ENCODE results near the gene PIWIL1. TPM values are rescaled to one million over a fixed set of nuclear protein-coding genes. Genes with fewer than 3 reads are reported as not detected.

PIWIL1 gene
- total RNA-seq, 1 experiment from 2014 or later = not detected

DNA sequence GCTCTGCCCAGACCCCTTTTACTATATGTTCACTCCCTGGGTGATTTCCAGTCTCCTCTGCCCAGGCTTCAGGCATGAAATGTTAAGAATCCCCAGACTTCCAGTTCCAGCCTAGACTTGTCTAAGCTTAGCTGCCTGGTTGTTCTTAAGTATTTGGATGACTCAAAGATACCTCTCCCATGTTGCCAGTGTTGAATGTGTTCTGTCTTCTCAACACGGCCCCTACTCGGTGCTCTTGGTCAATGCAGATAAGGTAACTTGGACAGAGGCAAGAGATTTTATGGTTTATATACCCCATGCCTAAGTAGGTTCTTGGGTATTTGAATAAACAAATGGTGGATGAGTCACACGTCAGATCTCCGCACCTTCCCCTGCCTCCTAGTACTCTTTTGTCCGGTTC, 13.6 kb downstream of the PIWIL1 start:
- Histone ChIP-seq H3F3A (ENCODE audit: low read length, unreplicated experiment) (no peaks in the 10 kb centered on the region), H4K20me1 (ENCODE audit: low read length) (no peaks in the 10 kb centered on the region), H3K9me2 (replicated peaks; ENCODE audit: low read length) (no peaks in the 10 kb centered on the region), H3K4me2 (ENCODE audit: low read length) (no peak overlapping the region), H3K79me2 (ENCODE audit: low read length) (no peaks in the 10 kb centered on the region), H3K4me3 (ENCODE audit: low read length) (no peak overlapping the region), H2AFZ (ENCODE audit: low read length) (no peak overlapping the region), H3K36me3 (ENCODE audit: low read depth, low read length) (no peaks in the 10 kb centered on the region), H3K27me3 (ENCODE audit: low read length) (no peaks in the 10 kb centered on the region), H3K27ac (ENCODE audit: low read length) (no peak overlapping the region), H3K9me3 (ENCODE audit: low read length) (no peaks in the 10 kb centered on the region), H3K4me1 (ENCODE audit: insufficient read depth, low read length) (no peaks in the 10 kb centered on the region), H3K9ac (ENCODE audit: low read length) (no peak overlapping the region)
- ChIA-PET POLR2A (ENCODE audit: unreplicated experiment) (no interaction called here), CTCF (no interaction called here)
- no peak for TF ChIP-seq EZH2 (IDR thresholded peaks at IDR 0.05; ENCODE audit: low read length, unreplicated experiment)
- TF ChIP-seq EZH2phosphoT487 (IDR thresholded peaks at IDR 0.05; ENCODE audit: borderline replicate concordance, low read length) = no peak
- TF ChIP-seq, protein P1, sequence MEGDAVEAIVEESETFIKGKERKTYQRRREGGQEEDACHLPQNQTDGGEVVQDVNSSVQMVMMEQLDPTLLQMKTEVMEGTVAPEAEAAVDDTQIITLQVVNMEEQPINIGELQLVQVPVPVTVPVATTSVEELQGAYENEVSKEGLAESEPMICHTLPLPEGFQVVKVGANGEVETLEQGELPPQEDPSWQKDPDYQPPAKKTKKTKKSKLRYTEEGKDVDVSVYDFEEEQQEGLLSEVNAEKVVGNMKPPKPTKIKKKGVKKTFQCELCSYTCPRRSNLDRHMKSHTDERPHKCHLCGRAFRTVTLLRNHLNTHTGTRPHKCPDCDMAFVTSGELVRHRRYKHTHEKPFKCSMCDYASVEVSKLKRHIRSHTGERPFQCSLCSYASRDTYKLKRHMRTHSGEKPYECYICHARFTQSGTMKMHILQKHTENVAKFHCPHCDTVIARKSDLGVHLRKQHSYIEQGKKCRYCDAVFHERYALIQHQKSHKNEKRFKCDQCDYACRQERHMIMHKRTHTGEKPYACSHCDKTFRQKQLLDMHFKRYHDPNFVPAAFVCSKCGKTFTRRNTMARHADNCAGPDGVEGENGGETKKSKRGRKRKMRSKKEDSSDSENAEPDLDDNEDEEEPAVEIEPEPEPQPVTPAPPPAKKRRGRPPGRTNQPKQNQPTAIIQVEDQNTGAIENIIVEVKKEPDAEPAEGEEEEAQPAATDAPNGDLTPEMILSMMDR (conservative IDR thresholded peaks at IDR 0.05; ENCODE audit: low read depth, low read length) = no peak
- BruUV-seq (replicated peaks) = no TSS peak
- ATAC-seq (no peak), DNase-seq (no peak)
- intact Hi-C loops (cut with micrococcal nuclease) = no loop called here

DNA sequence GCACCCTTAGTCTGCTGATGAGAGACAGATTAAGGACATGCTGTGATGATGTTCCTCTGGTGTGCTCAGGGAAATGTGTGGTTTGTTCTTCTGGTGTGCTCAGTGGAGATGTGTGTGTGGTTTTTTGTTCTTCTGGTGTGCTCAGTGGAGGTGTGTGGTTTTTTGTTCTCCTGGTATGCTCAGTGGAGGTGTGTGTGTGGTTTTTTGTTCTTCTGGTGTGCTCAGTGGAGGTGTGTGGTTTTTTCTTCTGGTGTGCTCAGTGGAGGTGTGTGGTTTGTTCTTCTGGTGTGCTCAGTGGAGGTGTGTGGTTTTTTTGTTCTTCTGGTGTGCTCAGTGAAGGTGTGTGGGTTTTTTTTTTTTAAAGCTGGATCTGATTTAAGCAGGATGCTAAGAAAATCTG, 15.4 kb downstream of the PIWIL1 start:
- H4K20me1 ChIP-seq (ENCODE audit: low read length) = no peaks in the 10 kb centered on the region
- H3K27ac ChIP-seq (ENCODE audit: low read length) = no peak overlapping the region
- ChIA-PET CTCF (no interaction called here), POLR2A (ENCODE audit: unreplicated experiment) (no interaction called here)
- no peaks in the 10 kb centered on the region for H3K36me3 ChIP-seq (ENCODE audit: low read depth, low read length)
- H3K4me1 ChIP-seq (ENCODE audit: insufficient read depth, low read length) = no peaks in the 10 kb centered on the region
- DNase-seq (no peak), ATAC-seq (no peak)
- intact Hi-C loops (cut with micrococcal nuclease) = no loop called here
- H2AFZ ChIP-seq (ENCODE audit: low read length) = no peak overlapping the region
- BruUV-seq (replicated peaks) = no TSS peak
- H3K4me3 ChIP-seq (ENCODE audit: low read length) = no peak overlapping the region
- H3F3A ChIP-seq (ENCODE audit: low read length, unreplicated experiment) = no peaks in the 10 kb centered on the region
- H3K27me3 ChIP-seq (ENCODE audit: low read length) = no peaks in the 10 kb centered on the region
- no peak overlapping the region for H3K9ac ChIP-seq (ENCODE audit: low read length)
- H3K9me2 ChIP-seq (replicated peaks; ENCODE audit: low read length) = no peaks in the 10 kb centered on the region
- no peak overlapping the region for H3K4me2 ChIP-seq (ENCODE audit: low read length)
- no peaks in the 10 kb centered on the region for H3K79me2 ChIP-seq (ENCODE audit: low read length)
- H3K9me3 ChIP-seq (ENCODE audit: low read length) = no peaks in the 10 kb centered on the region
- TF ChIP-seq, protein P1 (conservative IDR thresholded peaks at IDR 0.05; ENCODE audit: low read depth, low read length) = no peak
- TF ChIP-seq EZH2 (IDR thresholded peaks at IDR 0.05; ENCODE audit: low read length, unreplicated experiment) = no peak
- TF ChIP-seq EZH2phosphoT487 (IDR thresholded peaks at IDR 0.05; ENCODE audit: borderline replicate concordance, low read length) = no peak

DNA sequence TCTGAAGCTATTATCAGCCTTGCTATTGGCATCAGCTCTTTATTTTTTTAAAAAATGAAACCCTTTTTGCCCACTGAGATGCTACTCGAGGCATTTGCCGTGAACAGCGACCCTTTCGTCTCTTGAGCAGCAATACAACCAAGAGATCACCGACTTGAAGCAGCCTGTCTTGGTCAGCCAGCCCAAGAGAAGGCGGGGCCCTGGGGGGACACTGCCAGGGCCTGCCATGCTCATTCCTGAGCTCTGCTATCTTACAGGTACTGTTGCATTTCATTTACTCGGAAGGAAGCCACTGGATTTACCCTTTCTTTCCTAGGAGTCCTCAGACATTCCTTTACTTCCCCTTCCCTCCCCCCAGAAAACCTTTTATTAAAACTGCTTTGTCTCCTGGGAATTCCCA, 16.7 kb downstream of the PIWIL1 start:
- BruUV-seq (replicated peaks) = no TSS peak
- DNase-seq (no peak), ATAC-seq (no peak)
- Histone ChIP-seq H3K4me3 (ENCODE audit: low read length) (no peak overlapping the region), H3F3A (ENCODE audit: low read length, unreplicated experiment) (no peaks in the 10 kb centered on the region), H3K4me2 (ENCODE audit: low read length) (no peak overlapping the region), H3K27ac (ENCODE audit: low read length) (no peak overlapping the region), H3K27me3 (ENCODE audit: low read length) (no peaks in the 10 kb centered on the region), H2AFZ (ENCODE audit: low read length) (no peak overlapping the region), H3K9me3 (ENCODE audit: low read length) (no peaks in the 10 kb centered on the region), H3K9ac (ENCODE audit: low read length) (no peak overlapping the region), H3K79me2 (ENCODE audit: low read length) (no peaks in the 10 kb centered on the region), H4K20me1 (ENCODE audit: low read length) (no peaks in the 10 kb centered on the region), H3K4me1 (ENCODE audit: insufficient read depth, low read length) (no peaks in the 10 kb centered on the region), H3K36me3 (ENCODE audit: low read depth, low read length) (no peaks in the 10 kb centered on the region), H3K9me2 (replicated peaks; ENCODE audit: low read length) (no peaks in the 10 kb centered on the region)
- ChIA-PET POLR2A (ENCODE audit: unreplicated experiment) (no interaction called here), CTCF (no interaction called here)
- intact Hi-C loops (cut with micrococcal nuclease) = no loop called here
- TF ChIP-seq EZH2 (IDR thresholded peaks at IDR 0.05; ENCODE audit: low read length, unreplicated experiment) (no peak), EZH2phosphoT487 (IDR thresholded peaks at IDR 0.05; ENCODE audit: borderline replicate concordance, low read length) (no peak)
- TF ChIP-seq, protein P1 (conservative IDR thresholded peaks at IDR 0.05; ENCODE audit: low read depth, low read length) = no peak

All from PC-3 (cell line).